ENCODE data around the gene MEAF6. TPM values are rescaled to one million over a fixed set of nuclear protein-coding genes. Genes with fewer than 3 reads are reported as not detected.
"Not testable (repeated sequence)": the region's sequence is repeated elsewhere in the genome, so short reads cannot be mapped to it uniquely, and the experiment has no call there.

Gene MEAF6
- total and polyA plus RNA-seq, 5 donors: 32.7 to 40.1 (median 39.0) TPM

- H3K27me3 ChIP-seq (ENCODE audit: control insufficient read depth, insufficient read depth); DNase-seq; intact Hi-C loops (cut with DNase I); ATAC-seq; H3K9me3 ChIP-seq (ENCODE audit: control insufficient read depth, low read length); H3K27ac ChIP-seq (ENCODE audit: low read length); H3K4me3 ChIP-seq (ENCODE audit: low read length); H3K4me1 ChIP-seq (ENCODE audit: control insufficient read depth, insufficient read depth, low read length): not testable (repeated sequence)
- 77% methylated on average over 1 of the region's 1 CpG for WGBS
These were observed 15.3 kb upstream of the MEAF6 start for GRCh38 chr1:37529888-37530287.

GRCh38 chr1:37519613-37520012, 5.0 kb upstream of the MEAF6 start:
- DNase-seq: no peak
- H3K9me3 ChIP-seq (ENCODE audit: control insufficient read depth, low read length): no peaks in the 10 kb centered on the region
- H3K27ac ChIP-seq (ENCODE audit: low read length): no peak overlapping the region
- H3K4me3 ChIP-seq (ENCODE audit: low read length): no peak overlapping the region
- intact Hi-C loops (cut with DNase I): no loop called here
- H3K27me3 ChIP-seq (ENCODE audit: control insufficient read depth, insufficient read depth): no peaks in the 10 kb centered on the region
- ATAC-seq: no peak
- H3K4me1 ChIP-seq (ENCODE audit: control insufficient read depth, insufficient read depth, low read length): no peaks in the 10 kb centered on the region

DNA sequence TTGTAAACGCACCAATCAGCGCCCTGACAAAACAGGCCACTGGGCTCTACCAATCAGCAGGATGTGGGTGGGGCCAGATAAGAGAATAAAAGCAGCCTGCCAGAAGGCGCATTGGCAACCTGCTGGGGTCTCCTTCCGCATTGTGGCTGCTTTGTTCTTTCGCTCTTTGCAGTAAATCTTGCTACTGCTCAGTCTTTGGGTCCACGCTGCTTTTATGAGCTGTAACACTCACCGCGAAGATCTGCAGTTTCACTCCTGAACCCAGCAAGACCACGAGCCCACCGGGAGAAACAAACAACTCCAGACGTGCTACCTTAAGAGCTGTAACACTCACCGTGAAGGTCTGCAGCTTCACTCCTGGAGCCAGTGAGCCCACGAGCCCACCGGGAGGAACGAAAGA, 4.4 kb upstream of the MEAF6 start:
- ATAC-seq; DNase-seq; H3K27ac ChIP-seq (ENCODE audit: low read length); H3K27me3 ChIP-seq (ENCODE audit: control insufficient read depth, insufficient read depth); H3K4me1 ChIP-seq (ENCODE audit: control insufficient read depth, insufficient read depth, low read length); H3K9me3 ChIP-seq (ENCODE audit: control insufficient read depth, low read length); intact Hi-C loops (cut with DNase I); H3K4me3 ChIP-seq (ENCODE audit: low read length): not testable (repeated sequence)
- 78% methylated on average over 15 of the region's 15 CpGs for WGBS

DNA sequence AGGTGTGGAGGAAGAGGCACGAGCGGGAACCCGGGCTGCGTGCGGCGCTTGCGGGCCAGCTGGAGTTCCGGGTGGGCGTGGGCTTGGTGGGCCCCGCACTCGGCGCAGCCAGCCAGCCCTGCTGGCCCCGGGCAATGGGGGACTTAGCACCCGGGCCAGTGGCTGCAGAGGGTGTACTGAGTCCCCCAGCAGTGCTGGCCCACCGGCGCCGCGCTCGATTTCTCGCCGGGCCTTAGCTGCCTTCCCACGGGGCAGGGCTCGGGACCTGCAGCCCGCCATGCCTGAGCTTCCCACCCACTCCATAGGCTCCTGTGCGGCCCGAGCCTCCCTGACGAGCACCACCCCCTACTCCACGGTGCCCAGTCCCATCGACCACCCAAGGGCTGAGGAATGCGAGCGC, 3.7 kb upstream of the MEAF6 start:
- ATAC-seq; H3K4me1 ChIP-seq (ENCODE audit: control insufficient read depth, insufficient read depth, low read length); intact Hi-C loops (cut with DNase I); H3K27ac ChIP-seq (ENCODE audit: low read length); H3K27me3 ChIP-seq (ENCODE audit: control insufficient read depth, insufficient read depth); DNase-seq; H3K9me3 ChIP-seq (ENCODE audit: control insufficient read depth, low read length); H3K4me3 ChIP-seq (ENCODE audit: low read length): not testable (repeated sequence)
- 95% methylated on average over 27 of the region's 31 CpGs for WGBS

- Histone ChIP-seq H3K27ac (ENCODE audit: low read length) (no peak overlapping the region), H3K4me3 (ENCODE audit: low read length) (no peak overlapping the region)
- intact Hi-C loops (cut with DNase I): no loop called here
These were observed 3.0 kb upstream of the MEAF6 start for GRCh38 chr1:37517569-37517968.

GRCh38 chr1:37515185-37516034, 844 bp upstream of the MEAF6 start:
- H3K4me1 ChIP-seq (ENCODE audit: control insufficient read depth, insufficient read depth, low read length): no peaks in the 10 kb centered on the region
- DNase-seq: no peak
- H3K27ac ChIP-seq (ENCODE audit: low read length): peak overlapping the region; percentile 77
- H3K4me3 ChIP-seq (ENCODE audit: low read length): peak overlapping the region; percentile 87
- WGBS: 73% methylated on average over 18 of the region's 18 CpGs
- no peaks in the 10 kb centered on the region for H3K9me3 ChIP-seq (ENCODE audit: control insufficient read depth, low read length)
- no peak for ATAC-seq
- H3K27me3 ChIP-seq (ENCODE audit: control insufficient read depth, insufficient read depth): no peaks in the 10 kb centered on the region
- intact Hi-C loops (cut with DNase I): no loop called here

More at GRCh38 chr1:37517569-37517968, 3.0 kb upstream of the MEAF6 start:
- DNase-seq: no peak
- H3K9me3 ChIP-seq (ENCODE audit: control insufficient read depth, low read length): no peaks in the 10 kb centered on the region
- ATAC-seq: no peak
- no peaks in the 10 kb centered on the region for H3K27me3 ChIP-seq (ENCODE audit: control insufficient read depth, insufficient read depth)
- no peaks in the 10 kb centered on the region for H3K4me1 ChIP-seq (ENCODE audit: control insufficient read depth, insufficient read depth, low read length)
- WGBS: 90% methylated on average over 1 of the region's 1 CpG

DNA sequence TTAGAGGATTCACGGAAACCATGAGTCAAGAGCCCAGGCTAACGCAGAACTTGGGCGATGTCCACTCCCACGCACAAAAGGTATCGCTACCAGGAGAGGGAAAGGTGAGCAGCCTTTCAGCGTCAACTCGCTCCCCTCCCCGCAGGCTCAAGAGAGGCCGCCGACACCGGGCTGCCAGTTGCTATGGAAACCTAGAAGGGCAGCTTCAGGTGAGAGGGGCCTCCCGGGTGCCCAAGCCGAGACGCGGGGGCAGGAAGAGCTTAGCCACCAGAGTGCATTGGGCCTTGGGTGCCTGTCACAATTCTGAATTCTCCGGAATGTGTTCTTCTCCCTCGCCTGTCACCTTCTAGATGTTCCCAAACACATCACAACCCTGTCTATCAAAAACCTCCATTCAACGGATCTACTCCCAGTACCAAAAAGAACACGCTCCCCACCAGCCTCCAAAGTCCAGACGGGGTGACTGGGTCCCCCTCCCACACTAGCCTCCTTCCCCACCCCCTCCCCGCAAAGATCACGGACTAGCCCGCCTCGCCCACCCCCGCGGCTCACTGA, 694 bp downstream of the MEAF6 start:
- H3K4me1 ChIP-seq (ENCODE audit: control insufficient read depth, insufficient read depth, low read length): no peaks in the 10 kb centered on the region
- H3K9me3 ChIP-seq (ENCODE audit: control insufficient read depth, low read length): no peaks in the 10 kb centered on the region
- 3% methylated on average over 26 of the region's 26 CpGs for WGBS
- peak in 1 of 3 donors; percentile 58 for DNase-seq
- intact Hi-C loops (cut with DNase I): no loop called here
- H3K27me3 ChIP-seq (ENCODE audit: control insufficient read depth, insufficient read depth): no peaks in the 10 kb centered on the region
- peak overlapping the region; percentile 87 for H3K4me3 ChIP-seq (ENCODE audit: low read length)
- ATAC-seq: peak in 1 of 2 donors; percentile 10
- no peak overlapping the region for H3K27ac ChIP-seq (ENCODE audit: low read length)

DNA sequence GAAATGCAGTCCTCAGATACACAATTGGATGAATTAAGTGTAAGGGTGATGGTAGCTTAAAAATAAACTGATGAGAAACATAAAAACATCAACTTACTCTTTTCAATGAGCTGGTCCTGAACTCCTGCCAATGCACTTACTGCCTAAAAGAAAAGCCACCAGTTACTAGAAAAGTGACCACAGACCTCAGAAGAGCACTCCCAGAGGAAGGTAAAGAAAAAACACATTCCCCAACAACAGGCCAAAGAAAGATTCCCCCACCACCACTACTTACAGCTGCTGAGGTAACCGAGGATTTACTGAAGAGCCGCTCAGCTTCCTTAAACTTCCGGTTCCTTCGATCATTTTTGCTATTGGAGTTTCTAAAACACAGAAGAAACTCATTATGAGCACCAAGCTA, 5.4 kb downstream of the MEAF6 start:
- H3K4me3 ChIP-seq (ENCODE audit: low read length): no peak overlapping the region
- no peak for ATAC-seq
- 86% methylated on average over 4 of the region's 4 CpGs for WGBS
- H3K9me3 ChIP-seq (ENCODE audit: control insufficient read depth, low read length): no peaks in the 10 kb centered on the region
- intact Hi-C loops (cut with DNase I): no loop called here
- H3K27me3 ChIP-seq (ENCODE audit: control insufficient read depth, insufficient read depth): no peaks in the 10 kb centered on the region
- H3K4me1 ChIP-seq (ENCODE audit: control insufficient read depth, insufficient read depth, low read length): no peaks in the 10 kb centered on the region
- no peak overlapping the region for H3K27ac ChIP-seq (ENCODE audit: low read length)
- DNase-seq: no peak

DNA sequence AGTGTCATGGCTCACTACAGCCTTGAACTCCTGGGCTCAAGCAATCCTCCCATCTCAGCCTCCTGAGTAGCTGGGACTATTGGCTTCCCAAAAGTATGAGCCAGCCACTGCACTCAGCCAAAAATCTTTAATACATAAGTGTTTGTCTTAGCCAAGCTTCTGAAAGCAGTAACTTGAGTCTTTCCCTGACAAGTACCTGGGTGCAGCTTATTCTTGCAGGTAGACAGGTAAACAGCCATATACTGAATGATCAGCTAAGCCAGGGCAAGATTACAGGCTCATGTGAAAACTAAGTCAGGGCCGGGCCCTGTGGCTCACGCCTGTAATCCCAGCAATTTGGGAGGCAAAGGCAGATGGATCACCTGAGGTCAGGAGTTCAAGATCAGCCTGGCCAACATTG, 7.8 kb downstream of the MEAF6 start:
- intact Hi-C loops (cut with DNase I): no loop called here
- no peak overlapping the region for H3K4me3 ChIP-seq (ENCODE audit: low read length)
- no peak for ATAC-seq

DNA sequence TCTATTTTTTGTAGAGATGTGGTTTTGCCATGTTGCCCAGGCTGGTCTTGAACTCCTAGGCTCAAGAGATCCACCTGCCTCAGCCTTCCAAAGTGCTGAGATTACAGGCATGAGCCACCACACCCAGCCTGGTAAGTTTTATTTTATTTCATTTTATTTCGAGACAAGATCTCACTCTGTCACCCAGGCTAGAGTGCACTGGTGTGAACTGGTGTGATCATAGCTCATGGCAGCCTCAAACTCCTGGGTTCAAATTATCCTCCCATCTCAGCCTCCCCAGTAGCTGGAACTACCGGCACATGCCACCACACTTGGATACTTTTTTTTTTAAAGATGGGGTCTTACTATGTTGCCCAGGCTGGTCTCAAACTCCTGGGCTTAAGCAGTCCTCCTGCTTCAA, 11.8 kb downstream of the MEAF6 start:
- H3K4me3 ChIP-seq (ENCODE audit: low read length); H3K4me1 ChIP-seq (ENCODE audit: control insufficient read depth, insufficient read depth, low read length); H3K9me3 ChIP-seq (ENCODE audit: control insufficient read depth, low read length); H3K27me3 ChIP-seq (ENCODE audit: control insufficient read depth, insufficient read depth); ATAC-seq; intact Hi-C loops (cut with DNase I); DNase-seq; H3K27ac ChIP-seq (ENCODE audit: low read length): not testable (repeated sequence)
- 93% methylated on average over 2 of the region's 2 CpGs for WGBS

More for the DNA sequence above, 7.8 kb downstream of the MEAF6 start:
- H3K27ac ChIP-seq (ENCODE audit: low read length): no peak overlapping the region
- 96% methylated on average over 2 of the region's 2 CpGs for WGBS
- H3K9me3 ChIP-seq (ENCODE audit: control insufficient read depth, low read length): no peaks in the 10 kb centered on the region
- no peaks in the 10 kb centered on the region for H3K27me3 ChIP-seq (ENCODE audit: control insufficient read depth, insufficient read depth)
- peak in 1 of 3 donors; percentile 4 for DNase-seq
- no peaks in the 10 kb centered on the region for H3K4me1 ChIP-seq (ENCODE audit: control insufficient read depth, insufficient read depth, low read length)

- peaks cover 1% of the 10 kb centered on the region for H3K4me1 ChIP-seq (ENCODE audit: control insufficient read depth, insufficient read depth, low read length)
- no peaks in the 10 kb centered on the region for H3K9me3 ChIP-seq (ENCODE audit: control insufficient read depth, low read length)
- H3K27ac ChIP-seq (ENCODE audit: low read length): no peak overlapping the region
- DNase-seq (peak in 1 of 3 donors; percentile 4), ATAC-seq (no peak)
- intact Hi-C loops (cut with DNase I): no loop called here
- H3K27me3 ChIP-seq (ENCODE audit: control insufficient read depth, insufficient read depth): no peaks in the 10 kb centered on the region
- H3K4me3 ChIP-seq (ENCODE audit: low read length): no peak overlapping the region
These were observed 12.5 kb downstream of the MEAF6 start for GRCh38 chr1:37502104-37502503.
